ENCODE data around the gene SSR3.

The SSR3 gene

GRCh38 chr3:156530980-156531379 is 23.9 kb downstream of the SSR3 start:
- no peaks in the 10 kb centered on the region for H3K9me2 ChIP-seq (ENCODE audit: low read depth, low read length)
- no peak overlapping the region for H3K27ac ChIP-seq (ENCODE audit: low read depth, low read length, poor library complexity, severe bottlenecking)
- no peak overlapping the region for H3K9ac ChIP-seq (ENCODE audit: low read length)
- H3K36me3 ChIP-seq (ENCODE audit: insufficient read depth, low read length), result no peaks in the 10 kb centered on the region
- TF ChIP-seq EZH2 (IDR thresholded peaks at IDR 0.05; ENCODE audit: borderline replicate concordance, low read length) (no peak), CTCF (IDR thresholded peaks at IDR 0.05; ENCODE audit: low read length) (no peak)
- no peaks in the 10 kb centered on the region for H3K4me1 ChIP-seq (ENCODE audit: insufficient read depth, low read length, severe bottlenecking)
- no peaks in the 10 kb centered on the region for H3K27me3 ChIP-seq (ENCODE audit: insufficient read depth, low read length)
- no peak overlapping the region for H3K4me3 ChIP-seq (ENCODE audit: low read depth, low read length, poor library complexity, severe bottlenecking)
- no peaks in the 10 kb centered on the region for H3K9me3 ChIP-seq (ENCODE audit: low read length)
- H2AFZ ChIP-seq (ENCODE audit: low read length), result no peak overlapping the region
- no peaks in the 10 kb centered on the region for H3K79me2 ChIP-seq (ENCODE audit: insufficient read depth, low read length)
- no peaks in the 10 kb centered on the region for H3F3A ChIP-seq (ENCODE audit: insufficient read depth, low read length)
- H3K4me2 ChIP-seq (ENCODE audit: low read length), result no peak overlapping the region
- H4K20me1 ChIP-seq (ENCODE audit: insufficient read depth, low read length), result no peaks in the 10 kb centered on the region

GRCh38 chr3:156527060-156527459 is 27.9 kb downstream of the SSR3 start:
- Histone ChIP-seq H3F3A (ENCODE audit: insufficient read depth, low read length) (no peaks in the 10 kb centered on the region), H2AFZ (ENCODE audit: low read length) (no peak overlapping the region), H3K79me2 (ENCODE audit: insufficient read depth, low read length) (no peaks in the 10 kb centered on the region), H4K20me1 (ENCODE audit: insufficient read depth, low read length) (no peaks in the 10 kb centered on the region), H3K27me3 (ENCODE audit: insufficient read depth, low read length) (no peaks in the 10 kb centered on the region), H3K9ac (ENCODE audit: low read length) (no peak overlapping the region), H3K4me1 (ENCODE audit: insufficient read depth, low read length, severe bottlenecking) (no peaks in the 10 kb centered on the region), H3K36me3 (ENCODE audit: insufficient read depth, low read length) (no peaks in the 10 kb centered on the region), H3K4me3 (ENCODE audit: low read depth, low read length, poor library complexity, severe bottlenecking) (no peak overlapping the region), H3K9me3 (ENCODE audit: low read length) (no peaks in the 10 kb centered on the region), H3K9me2 (ENCODE audit: low read depth, low read length) (no peaks in the 10 kb centered on the region), H3K4me2 (ENCODE audit: low read length) (no peak overlapping the region), H3K27ac (ENCODE audit: low read depth, low read length, poor library complexity, severe bottlenecking) (no peak overlapping the region)
- TF ChIP-seq CTCF (IDR thresholded peaks at IDR 0.05; ENCODE audit: low read length), result no peak
- no peak for TF ChIP-seq EZH2 (IDR thresholded peaks at IDR 0.05; ENCODE audit: borderline replicate concordance, low read length)

- Histone ChIP-seq H3K36me3 (ENCODE audit: insufficient read depth, low read length) (no peaks in the 10 kb centered on the region), H3K4me1 (ENCODE audit: insufficient read depth, low read length, severe bottlenecking) (no peaks in the 10 kb centered on the region), H3F3A (ENCODE audit: insufficient read depth, low read length) (no peaks in the 10 kb centered on the region), H4K20me1 (ENCODE audit: insufficient read depth, low read length) (no peaks in the 10 kb centered on the region), H3K79me2 (ENCODE audit: insufficient read depth, low read length) (no peaks in the 10 kb centered on the region), H3K27ac (ENCODE audit: low read depth, low read length, poor library complexity, severe bottlenecking) (no peak overlapping the region), H3K27me3 (ENCODE audit: insufficient read depth, low read length) (no peaks in the 10 kb centered on the region), H3K9me2 (ENCODE audit: low read depth, low read length) (no peaks in the 10 kb centered on the region), H3K9me3 (ENCODE audit: low read length) (no peaks in the 10 kb centered on the region), H3K4me3 (ENCODE audit: low read depth, low read length, poor library complexity, severe bottlenecking) (no peak overlapping the region), H3K4me2 (ENCODE audit: low read length) (no peak overlapping the region), H3K9ac (ENCODE audit: low read length) (no peak overlapping the region), H2AFZ (ENCODE audit: low read length) (no peak overlapping the region)
- TF ChIP-seq CTCF (IDR thresholded peaks at IDR 0.05; ENCODE audit: low read length) (no peak), EZH2 (IDR thresholded peaks at IDR 0.05; ENCODE audit: borderline replicate concordance, low read length) (no peak)
Measured at GRCh38 chr3:156525808-156526207, 29.1 kb downstream of the SSR3 start.
